Measurements from ENCODE around the gene COPS7A.

- TF ChIP-seq CTCF (conservative IDR thresholded peaks at IDR 0.05; ENCODE audit: low read length) (no peak), EZH2phosphoT487 (IDR thresholded peaks at IDR 0.05; ENCODE audit: borderline replicate concordance, low read depth, low read length) (no peak)
Observed at GRCh38 chr12:6771091-6771495, 47.2 kb downstream of the COPS7A start.
